HEK293 (cell line): ENCODE measurements around the gene MAML3.
A peak's percentile ranks its signal among the peaks of the same experiment; 100 is the strongest.

Experiments
- GLIS1 ChIP-seq: fragments of 450-650 bp; formaldehyde crosslinking; IDR thresholded peaks from 2 replicates; pipeline ENCODE4 v1.5.1; 2016; ENCODE audit warnings: missing biosample characterization, missing genetic modification characterization
- GLIS2 ChIP-seq: fragments of 450-650 bp; formaldehyde crosslinking; IDR thresholded peaks from 2 replicates; pipeline ENCODE4 v1.5.1; 2016; ENCODE audit warnings: missing biosample characterization, missing genetic modification characterization
- MYNN ChIP-seq: fragments of 450-650 bp; formaldehyde crosslinking; IDR thresholded peaks from 2 replicates; pipeline ENCODE4 v1.5.1; 2016; ENCODE audit warnings: missing biosample characterization, missing genetic modification characterization, borderline replicate concordance
- SETDB1 ChIP-seq: IDR thresholded peaks from one replicate; pipeline ENCODE4 v1.6.1; 2017; ENCODE audit warnings: mild to moderate bottlenecking, low read length, moderate library complexity, mixed read lengths; ENCODE audit not compliant: insufficient read length
- SP2 ChIP-seq: fragments of 450-650 bp; formaldehyde crosslinking; IDR thresholded peaks from 2 replicates; pipeline ENCODE4 v1.5.1; 2016; ENCODE audit warnings: missing biosample characterization, missing genetic modification characterization
- SP3 ChIP-seq: fragments of 450-650 bp; formaldehyde crosslinking; IDR thresholded peaks from 2 replicates; pipeline ENCODE4 v1.5.1; 2016; ENCODE audit warnings: missing biosample characterization, missing genetic modification characterization
- ZFP69B ChIP-seq: fragments of 450-650 bp; formaldehyde crosslinking; IDR thresholded peaks from 2 replicates; pipeline ENCODE4 v1.5.1; 2016; ENCODE audit warnings: missing biosample characterization, missing genetic modification characterization
- ZNF10 ChIP-seq: fragments of 450-650 bp; formaldehyde crosslinking; IDR thresholded peaks from 2 replicates; pipeline ENCODE4 v1.5.1; 2017; ENCODE audit warnings: missing biosample characterization, missing genetic modification characterization
- ZNF175 ChIP-seq: fragments of 450-650 bp; formaldehyde crosslinking; IDR thresholded peaks from 2 replicates; pipeline ENCODE4 v1.5.1; 2016; ENCODE audit warnings: missing biosample characterization, missing genetic modification characterization
- ZNF26 ChIP-seq: fragments of 450-650 bp; formaldehyde crosslinking; IDR thresholded peaks from 2 replicates; pipeline ENCODE4 v1.5.1; 2016; ENCODE audit warnings: missing biosample characterization, missing genetic modification characterization
- ZNF335 ChIP-seq: fragments of 450-650 bp; formaldehyde crosslinking; conservative IDR thresholded peaks from 2 replicates; pipeline ENCODE4 v1.5.1; 2016; ENCODE audit warnings: missing biosample characterization, missing genetic modification characterization
- ZNF341 ChIP-seq: fragments of 450-650 bp; formaldehyde crosslinking; IDR thresholded peaks from 2 replicates; pipeline ENCODE4; 2016; ENCODE audit warnings: low read depth, missing biosample characterization, missing genetic modification characterization
- ZNF394 ChIP-seq: fragments of 450-650 bp; formaldehyde crosslinking; IDR thresholded peaks from 2 replicates; pipeline ENCODE4 v1.5.1; 2016; ENCODE audit warnings: missing biosample characterization, missing genetic modification characterization, mild to moderate bottlenecking, moderate library complexity, borderline replicate concordance
- ZNF510 ChIP-seq: fragments of 450-650 bp; formaldehyde crosslinking; IDR thresholded peaks from 2 replicates; pipeline ENCODE4 v1.5.1; 2018; ENCODE audit warnings: mild to moderate bottlenecking, missing genetic modification characterization, missing biosample characterization; ENCODE audit not compliant: insufficient replicate concordance
- ZNF514 ChIP-seq: fragments of 450-650 bp; formaldehyde crosslinking; IDR thresholded peaks from 2 replicates; pipeline ENCODE4 v1.5.1; 2016; ENCODE audit warnings: missing biosample characterization, missing genetic modification characterization
- ZNF558 ChIP-seq: fragments of 450-650 bp; formaldehyde crosslinking; IDR thresholded peaks from 2 replicates; pipeline ENCODE4 v1.5.1; 2016; ENCODE audit warnings: missing biosample characterization, missing genetic modification characterization
- ZNF629 ChIP-seq: fragments of 450-650 bp; formaldehyde crosslinking; IDR thresholded peaks from 2 replicates; pipeline ENCODE4 v1.5.1; 2017; ENCODE audit warnings: missing biosample characterization, missing genetic modification characterization
- ZNF830 ChIP-seq: fragments of 450-650 bp; IDR thresholded peaks from 2 replicates; pipeline ENCODE4 v1.5.0; 2018; ENCODE audit warnings: missing biosample characterization, missing genetic modification characterization, low read depth, mild to moderate bottlenecking, moderate library complexity
- ZNF843 ChIP-seq: fragments of 450-650 bp; formaldehyde crosslinking; IDR thresholded peaks from 2 replicates; pipeline ENCODE4 v1.5.1; 2016; ENCODE audit warnings: missing biosample characterization, missing genetic modification characterization
- ZSCAN30 ChIP-seq: fragments of 450-650 bp; IDR thresholded peaks from 2 replicates; pipeline ENCODE4 v1.5.1; 2018; ENCODE audit warnings: missing biosample characterization, mild to moderate bottlenecking, missing genetic modification characterization, moderate library complexity
- TF ChIP-seq, protein P1 (sequence below): fragments of 450-650 bp; formaldehyde crosslinking; IDR thresholded peaks from 2 replicates; pipeline ENCODE4 v1.5.1; 2016; ENCODE audit warnings: missing biosample characterization, missing genetic modification characterization
- TF ChIP-seq, protein P2 (sequence below): fragments of 450-650 bp; formaldehyde crosslinking; IDR thresholded peaks from 2 replicates; pipeline ENCODE4 v1.5.1; 2016; ENCODE audit warnings: missing biosample characterization, missing genetic modification characterization
- TF ChIP-seq, protein P3 (sequence below): fragments of 450-650 bp; formaldehyde crosslinking; IDR thresholded peaks from 2 replicates; pipeline ENCODE4 v1.5.1; 2017; ENCODE audit warnings: missing biosample characterization, missing genetic modification characterization
- TF ChIP-seq, protein P4 (sequence below): fragments of 450-650 bp; formaldehyde crosslinking; IDR thresholded peaks from 2 replicates; pipeline ENCODE4 v1.5.1; 2016; ENCODE audit warnings: missing biosample characterization, missing genetic modification characterization
- TF ChIP-seq, protein P5 (sequence below): fragments of 450-650 bp; formaldehyde crosslinking; IDR thresholded peaks from 2 replicates; pipeline ENCODE4 v1.5.1; 2016; ENCODE audit warnings: missing biosample characterization, missing genetic modification characterization

MAML3 gene

DNA sequence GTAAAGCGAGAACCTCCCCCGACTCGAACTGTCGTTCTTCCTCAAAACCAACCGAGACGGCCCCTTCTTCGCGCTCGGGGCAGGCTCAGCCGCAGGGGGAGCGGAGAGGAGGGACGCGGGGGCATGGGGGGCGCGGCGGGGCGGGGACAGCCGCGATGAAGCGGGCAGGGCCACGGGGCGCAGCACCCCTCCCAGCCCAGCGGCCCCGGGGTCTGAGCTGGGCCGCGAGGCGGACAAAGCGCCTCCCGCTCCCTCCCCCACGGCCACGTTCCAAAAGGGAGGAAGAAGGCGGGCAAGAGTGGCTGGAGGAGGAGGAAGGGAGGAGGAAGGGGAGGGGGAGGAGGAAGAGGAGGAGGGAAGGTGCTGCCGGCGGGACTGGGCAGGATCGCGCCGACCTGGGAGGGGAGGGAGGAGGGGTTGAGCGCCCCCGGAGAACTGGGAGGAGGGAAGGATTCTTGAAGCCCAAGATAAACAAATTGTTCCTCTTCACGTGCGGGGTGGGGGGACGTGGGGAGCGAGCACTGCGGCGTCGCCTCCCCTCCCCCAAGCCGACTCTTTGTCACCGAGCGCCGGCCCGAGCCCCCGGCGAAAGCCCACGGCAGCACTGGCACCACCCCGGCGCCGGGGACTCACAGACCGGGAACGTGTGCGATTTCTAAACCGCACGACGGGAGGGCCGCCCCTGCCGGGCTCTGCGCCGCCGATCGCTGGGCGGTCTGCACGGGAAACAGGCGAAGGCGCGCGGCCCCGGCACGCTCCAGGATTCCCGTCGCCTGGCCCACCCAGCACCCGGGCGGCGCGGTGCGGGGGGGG is 2.9 kb downstream of the MAML3 start (continued):
- TF ChIP-seq SETDB1 = no peak
- TF ChIP-seq ZNF514 (tag by site-specific recombination) = no peak
- TF ChIP-seq ZNF10 (tag by site-specific recombination) = peak; percentile 70; the same call in 1 of the 2 replicates
- TF ChIP-seq ZNF558 (tag by site-specific recombination) = no peak
- TF ChIP-seq, protein P1, sequence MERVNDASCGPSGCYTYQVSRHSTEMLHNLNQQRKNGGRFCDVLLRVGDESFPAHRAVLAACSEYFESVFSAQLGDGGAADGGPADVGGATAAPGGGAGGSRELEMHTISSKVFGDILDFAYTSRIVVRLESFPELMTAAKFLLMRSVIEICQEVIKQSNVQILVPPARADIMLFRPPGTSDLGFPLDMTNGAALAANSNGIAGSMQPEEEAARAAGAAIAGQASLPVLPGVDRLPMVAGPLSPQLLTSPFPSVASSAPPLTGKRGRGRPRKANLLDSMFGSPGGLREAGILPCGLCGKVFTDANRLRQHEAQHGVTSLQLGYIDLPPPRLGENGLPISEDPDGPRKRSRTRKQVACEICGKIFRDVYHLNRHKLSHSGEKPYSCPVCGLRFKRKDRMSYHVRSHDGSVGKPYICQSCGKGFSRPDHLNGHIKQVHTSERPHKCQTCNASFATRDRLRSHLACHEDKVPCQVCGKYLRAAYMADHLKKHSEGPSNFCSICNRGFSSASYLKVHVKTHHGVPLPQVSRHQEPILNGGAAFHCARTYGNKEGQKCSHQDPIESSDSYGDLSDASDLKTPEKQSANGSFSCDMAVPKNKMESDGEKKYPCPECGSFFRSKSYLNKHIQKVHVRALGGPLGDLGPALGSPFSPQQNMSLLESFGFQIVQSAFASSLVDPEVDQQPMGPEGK (tag by site-specific recombination) = peak; percentile 94
- TF ChIP-seq ZNF175 (tag by site-specific recombination) = no peak
- peak; percentile 74 for TF ChIP-seq GLIS1
- peak; percentile 54 for TF ChIP-seq ZNF335 (tag by site-specific recombination)
- TF ChIP-seq ZFP69B (tag by site-specific recombination) = peak; percentile 55; the same call in 1 of the 2 replicates
- peak; percentile 4; the same call in 1 of the 2 replicates for TF ChIP-seq ZSCAN30
- TF ChIP-seq SP2 (tag by site-specific recombination) = peak; percentile 86
- TF ChIP-seq ZNF394 (tag by site-specific recombination) = peak; percentile 26; the same call in 1 of the 2 replicates
- TF ChIP-seq ZNF629 (tag by site-specific recombination) = peak; percentile 32; the same call in 1 of the 2 replicates
- TF ChIP-seq, protein P2, sequence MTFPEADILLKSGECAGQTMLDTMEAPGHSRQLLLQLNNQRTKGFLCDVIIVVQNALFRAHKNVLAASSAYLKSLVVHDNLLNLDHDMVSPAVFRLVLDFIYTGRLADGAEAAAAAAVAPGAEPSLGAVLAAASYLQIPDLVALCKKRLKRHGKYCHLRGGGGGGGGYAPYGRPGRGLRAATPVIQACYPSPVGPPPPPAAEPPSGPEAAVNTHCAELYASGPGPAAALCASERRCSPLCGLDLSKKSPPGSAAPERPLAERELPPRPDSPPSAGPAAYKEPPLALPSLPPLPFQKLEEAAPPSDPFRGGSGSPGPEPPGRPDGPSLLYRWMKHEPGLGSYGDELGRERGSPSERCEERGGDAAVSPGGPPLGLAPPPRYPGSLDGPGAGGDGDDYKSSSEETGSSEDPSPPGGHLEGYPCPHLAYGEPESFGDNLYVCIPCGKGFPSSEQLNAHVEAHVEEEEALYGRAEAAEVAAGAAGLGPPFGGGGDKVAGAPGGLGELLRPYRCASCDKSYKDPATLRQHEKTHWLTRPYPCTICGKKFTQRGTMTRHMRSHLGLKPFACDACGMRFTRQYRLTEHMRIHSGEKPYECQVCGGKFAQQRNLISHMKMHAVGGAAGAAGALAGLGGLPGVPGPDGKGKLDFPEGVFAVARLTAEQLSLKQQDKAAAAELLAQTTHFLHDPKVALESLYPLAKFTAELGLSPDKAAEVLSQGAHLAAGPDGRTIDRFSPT = peak; percentile 89
- TF ChIP-seq GLIS2 (tag by site-specific recombination) = peak; percentile 77
- TF ChIP-seq ZNF341 (tag by site-specific recombination) = peak; percentile 67
- TF ChIP-seq, protein P3, sequence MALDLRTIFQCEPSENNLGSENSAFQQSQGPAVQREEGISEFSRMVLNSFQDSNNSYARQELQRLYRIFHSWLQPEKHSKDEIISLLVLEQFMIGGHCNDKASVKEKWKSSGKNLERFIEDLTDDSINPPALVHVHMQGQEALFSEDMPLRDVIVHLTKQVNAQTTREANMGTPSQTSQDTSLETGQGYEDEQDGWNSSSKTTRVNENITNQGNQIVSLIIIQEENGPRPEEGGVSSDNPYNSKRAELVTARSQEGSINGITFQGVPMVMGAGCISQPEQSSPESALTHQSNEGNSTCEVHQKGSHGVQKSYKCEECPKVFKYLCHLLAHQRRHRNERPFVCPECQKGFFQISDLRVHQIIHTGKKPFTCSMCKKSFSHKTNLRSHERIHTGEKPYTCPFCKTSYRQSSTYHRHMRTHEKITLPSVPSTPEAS = 0 out of 2 replicates have a peak, but pooled peaks have one; percentile 25
- TF ChIP-seq MYNN (tag by site-specific recombination) = 0 out of 2 replicates have a peak, but pooled peaks have one; percentile 36
- TF ChIP-seq, protein P4, sequence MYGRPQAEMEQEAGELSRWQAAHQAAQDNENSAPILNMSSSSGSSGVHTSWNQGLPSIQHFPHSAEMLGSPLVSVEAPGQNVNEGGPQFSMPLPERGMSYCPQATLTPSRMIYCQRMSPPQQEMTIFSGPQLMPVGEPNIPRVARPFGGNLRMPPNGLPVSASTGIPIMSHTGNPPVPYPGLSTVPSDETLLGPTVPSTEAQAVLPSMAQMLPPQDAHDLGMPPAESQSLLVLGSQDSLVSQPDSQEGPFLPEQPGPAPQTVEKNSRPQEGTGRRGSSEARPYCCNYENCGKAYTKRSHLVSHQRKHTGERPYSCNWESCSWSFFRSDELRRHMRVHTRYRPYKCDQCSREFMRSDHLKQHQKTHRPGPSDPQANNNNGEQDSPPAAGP (tag by site-specific recombination) = peak; percentile 65
- peak; percentile 99 for TF ChIP-seq SP3 (tag by site-specific recombination)
- TF ChIP-seq ZNF26 (tag by site-specific recombination) = no peak
- no peak for TF ChIP-seq ZNF830 (tag by site-specific recombination)
- peak; percentile 78; the same call in 1 of the 2 replicates for TF ChIP-seq ZNF843 (tag by site-specific recombination)
- TF ChIP-seq ZNF510 (tag by site-specific recombination) = no peak
- TF ChIP-seq, protein P5, sequence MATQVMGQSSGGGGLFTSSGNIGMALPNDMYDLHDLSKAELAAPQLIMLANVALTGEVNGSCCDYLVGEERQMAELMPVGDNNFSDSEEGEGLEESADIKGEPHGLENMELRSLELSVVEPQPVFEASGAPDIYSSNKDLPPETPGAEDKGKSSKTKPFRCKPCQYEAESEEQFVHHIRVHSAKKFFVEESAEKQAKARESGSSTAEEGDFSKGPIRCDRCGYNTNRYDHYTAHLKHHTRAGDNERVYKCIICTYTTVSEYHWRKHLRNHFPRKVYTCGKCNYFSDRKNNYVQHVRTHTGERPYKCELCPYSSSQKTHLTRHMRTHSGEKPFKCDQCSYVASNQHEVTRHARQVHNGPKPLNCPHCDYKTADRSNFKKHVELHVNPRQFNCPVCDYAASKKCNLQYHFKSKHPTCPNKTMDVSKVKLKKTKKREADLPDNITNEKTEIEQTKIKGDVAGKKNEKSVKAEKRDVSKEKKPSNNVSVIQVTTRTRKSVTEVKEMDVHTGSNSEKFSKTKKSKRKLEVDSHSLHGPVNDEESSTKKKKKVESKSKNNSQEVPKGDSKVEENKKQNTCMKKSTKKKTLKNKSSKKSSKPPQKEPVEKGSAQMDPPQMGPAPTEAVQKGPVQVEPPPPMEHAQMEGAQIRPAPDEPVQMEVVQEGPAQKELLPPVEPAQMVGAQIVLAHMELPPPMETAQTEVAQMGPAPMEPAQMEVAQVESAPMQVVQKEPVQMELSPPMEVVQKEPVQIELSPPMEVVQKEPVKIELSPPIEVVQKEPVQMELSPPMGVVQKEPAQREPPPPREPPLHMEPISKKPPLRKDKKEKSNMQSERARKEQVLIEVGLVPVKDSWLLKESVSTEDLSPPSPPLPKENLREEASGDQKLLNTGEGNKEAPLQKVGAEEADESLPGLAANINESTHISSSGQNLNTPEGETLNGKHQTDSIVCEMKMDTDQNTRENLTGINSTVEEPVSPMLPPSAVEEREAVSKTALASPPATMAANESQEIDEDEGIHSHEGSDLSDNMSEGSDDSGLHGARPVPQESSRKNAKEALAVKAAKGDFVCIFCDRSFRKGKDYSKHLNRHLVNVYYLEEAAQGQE (tag by site-specific recombination) = no peak
